ENCODE results near the gene SPATA31D4. TPM values are rescaled to one million over a fixed set of nuclear protein-coding genes. Genes with fewer than 3 reads are reported as not detected.
A peak's percentile ranks its signal among the peaks of the same experiment; 100 is the strongest.

Gene SPATA31D4
- total and polyA plus RNA-seq, 4 donors, result not detected

Small RNA genes lying within 50 kb of the gene (small RNA-seq; reads per million reads assigned to genes)
- 0.21 reads per million, percentile 13 among the genes with 10 or more reads in this experiment for gene RF00189 (ENCODE audit: low replicate concordance)
- gene RNA5SP287 (ENCODE audit: low replicate concordance), result not detected

Other genes starting within 250 kb of the SPATA31D4 start
- 10 to 100 TPM; 20.5 to 35.2 TPM for gene TLE1, start 238.9 kb upstream of the SPATA31D4 start, total RNA-seq
- 10 to 100 TPM; 16.8 to 18.3 TPM for gene TLE1, start 238.9 kb upstream of the SPATA31D4 start, polyA plus RNA-seq
- not detected for gene SPATA31D3, start 15.1 kb downstream of the SPATA31D4 start, total RNA-seq
- gene SPATA31D3, start 15.1 kb downstream of the SPATA31D4 start, polyA plus RNA-seq, result under 1 TPM in 1 of 2 donors, not detected in 1; 0.02 TPM
- gene SPATA31D1, start 60.3 kb downstream of the SPATA31D4 start, total RNA-seq, result not detected
- gene SPATA31D1, start 60.3 kb downstream of the SPATA31D4 start, polyA plus RNA-seq, result not detected

Data from lung (tissue), 5 donors.